ENCODE data around the gene SLC2A13. TPM values are rescaled to one million over a fixed set of nuclear protein-coding genes. Genes with fewer than 3 reads are reported as not detected.

SLC2A13 gene
- total and polyA plus RNA-seq, 10 of the 15 experiments (the other 5 are each of a cell fraction or from before 2014, with no cell fraction given): 0.05 to 3.7 (median 0.25) TPM

- Histone ChIP-seq H3K36me3 (ENCODE audit: control insufficient read depth in 2 of 2, insufficient read depth in 2 of 2, low read length in 1 of 2) (no peaks in the 10 kb centered on the region), H3K27ac (ENCODE audit: control insufficient read depth, insufficient read depth) (no peak overlapping the region), H3K9me3 (replicated peaks; ENCODE audit: control insufficient read depth, insufficient read depth, low read length) (no peaks in the 10 kb centered on the region; the same call in 2 of the 3 replicates), H3K4me3 (peak overlapping the region; percentile 73), H3K9ac (ENCODE audit: control insufficient read depth, insufficient read depth, low read length) (no peak overlapping the region), H3K4me2 (ENCODE audit: control insufficient read depth, insufficient read depth) (peak overlapping the region; percentile 86), H3K27me3 (replicated peaks in 1 of 2; ENCODE audit: control insufficient read depth in 2 of 2, insufficient read depth in 2 of 2, low read length in 1 of 2) (peaks cover 0 to 13% of the 10 kb centered on the region in 2 experiments; a peak in 2 of 4 replicates), H3K4me1 (ENCODE audit: control insufficient read depth, insufficient read depth, low read length) (peaks cover 11% of the 10 kb centered on the region), H3K79me2 (ENCODE audit: control insufficient read depth, insufficient read depth, low read length) (no peaks in the 10 kb centered on the region), H4K20me1 (ENCODE audit: control insufficient read depth, insufficient read depth) (no peaks in the 10 kb centered on the region), H2AFZ (ENCODE audit: control insufficient read depth, low read depth, low read length) (peak overlapping the region; percentile 77)
- WGBS (ENCODE audit: insufficient coverage, insufficient replicate concordance, low lambda C conversion rate, missing lambda C conversion rate): 25% methylated on average over 18 of the region's 20 CpGs
- RAD21 ChIA-PET (ENCODE audit: unreplicated experiment): interaction anchor here (0.7 to 7.8 kb wide), 7 partner anchors 10 to 209 kb away, joined by 3 to 76 read pairs (median 7); no protein-coding TSS in a partner anchor
- TF ChIP-seq MXI1 (IDR thresholded peaks at IDR 0.05; ENCODE audit: low read depth, low read length) (0 out of 2 replicates have a peak, but pooled peaks have one; percentile 1), E2F8 (IDR thresholded peaks at IDR 0.05; ENCODE audit: low read depth, partially characterized antibody) (no peak), ZNF687 (IDR thresholded peaks at IDR 0.05) (no peak)
- intact Hi-C loops (cut with micrococcal nuclease; ENCODE audit: unreplicated experiment): no loop called here
- FAIRE-seq (no peak), DNase-seq (ENCODE audit: low read depth, low spot score) (no peak), ATAC-seq (no peak)
- in situ Hi-C loops (cut with MboI): loop anchor here (5.0 to 25.0 kb wide), 2 partner anchors 92 to 492 kb away; partner anchors contain the start of gene ABCD2
- POLR2A ChIA-PET: interaction anchor here (0.9 to 1.0 kb wide), 3 partner anchors 39 to 94 kb away, joined by 3 read pairs; no protein-coding TSS in a partner anchor
- SMC1A ChIA-PET (ENCODE audit: uncharacterized antibody, unreplicated experiment): interaction anchor here (0.6 to 4.3 kb wide), 15 partner anchors 10 to 209 kb away, joined by 3 to 45 read pairs (median 4); no protein-coding TSS in a partner anchor
- no TSS peak for BruUV-seq (replicated peaks)
- CTCF ChIA-PET: interaction anchor here (0.7 to 5.9 kb wide), 6 partner anchors 15 to 99 kb away, joined by 3 to 35 read pairs (median 3); no protein-coding TSS in a partner anchor
Observed at GRCh38 chr12:40104461-40105264, 1.2 kb downstream of the SLC2A13 start.

Data from GM12878 (cell line).